ENCODE data around the gene GPR18.
"Not testable (repeated sequence)": the region's sequence is repeated elsewhere in the genome, so short reads cannot be mapped to it uniquely, and the experiment has no call there.

GPR18 gene

DNA sequence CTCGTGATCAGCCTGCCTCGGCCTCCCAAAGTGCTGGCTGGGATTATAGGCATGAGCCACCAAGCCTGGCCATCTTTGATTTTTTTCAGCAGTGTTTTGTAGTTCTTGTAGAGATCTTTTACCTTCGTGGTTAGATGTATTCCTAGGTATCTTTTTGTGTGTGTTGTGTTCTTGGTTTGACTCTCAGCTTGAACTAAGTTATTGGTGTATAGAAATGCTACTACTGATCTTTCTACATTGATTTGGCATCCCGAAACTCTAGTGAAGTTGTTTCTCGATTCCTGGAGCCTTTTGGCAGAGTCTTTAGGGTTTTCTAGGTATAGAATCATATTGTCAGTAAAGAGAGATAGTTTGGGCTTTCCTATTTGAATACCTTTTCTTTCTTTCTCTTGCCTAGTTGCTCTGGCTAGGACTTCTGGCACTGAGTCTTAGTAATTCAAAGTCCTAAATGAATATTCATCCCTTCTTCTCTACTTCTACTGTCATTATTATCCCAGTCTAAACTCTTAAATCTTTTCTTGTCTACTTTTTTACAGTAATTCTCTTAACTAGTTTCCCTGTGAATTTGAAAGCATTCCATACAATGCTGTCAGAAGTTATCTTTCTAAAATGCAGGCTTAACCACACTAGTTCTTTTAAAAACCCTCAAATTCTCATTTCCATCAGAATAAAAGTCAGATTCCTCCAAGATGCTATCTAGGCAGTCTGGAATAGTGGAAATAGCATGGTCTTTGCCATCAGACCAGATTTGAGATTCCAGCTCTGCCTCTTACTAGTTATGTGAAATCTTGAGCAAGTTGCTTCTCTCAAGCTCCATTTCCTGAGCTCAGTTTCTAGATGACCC, 7.0 kb downstream of the GPR18 start:
- TF ChIP-seq, protein P1, sequence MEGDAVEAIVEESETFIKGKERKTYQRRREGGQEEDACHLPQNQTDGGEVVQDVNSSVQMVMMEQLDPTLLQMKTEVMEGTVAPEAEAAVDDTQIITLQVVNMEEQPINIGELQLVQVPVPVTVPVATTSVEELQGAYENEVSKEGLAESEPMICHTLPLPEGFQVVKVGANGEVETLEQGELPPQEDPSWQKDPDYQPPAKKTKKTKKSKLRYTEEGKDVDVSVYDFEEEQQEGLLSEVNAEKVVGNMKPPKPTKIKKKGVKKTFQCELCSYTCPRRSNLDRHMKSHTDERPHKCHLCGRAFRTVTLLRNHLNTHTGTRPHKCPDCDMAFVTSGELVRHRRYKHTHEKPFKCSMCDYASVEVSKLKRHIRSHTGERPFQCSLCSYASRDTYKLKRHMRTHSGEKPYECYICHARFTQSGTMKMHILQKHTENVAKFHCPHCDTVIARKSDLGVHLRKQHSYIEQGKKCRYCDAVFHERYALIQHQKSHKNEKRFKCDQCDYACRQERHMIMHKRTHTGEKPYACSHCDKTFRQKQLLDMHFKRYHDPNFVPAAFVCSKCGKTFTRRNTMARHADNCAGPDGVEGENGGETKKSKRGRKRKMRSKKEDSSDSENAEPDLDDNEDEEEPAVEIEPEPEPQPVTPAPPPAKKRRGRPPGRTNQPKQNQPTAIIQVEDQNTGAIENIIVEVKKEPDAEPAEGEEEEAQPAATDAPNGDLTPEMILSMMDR (conservative IDR thresholded peaks at IDR 0.05): no peak
- no peak for TF ChIP-seq ZFX (IDR thresholded peaks at IDR 0.05)
- H3K27ac ChIP-seq: no peak overlapping the region

DNA sequence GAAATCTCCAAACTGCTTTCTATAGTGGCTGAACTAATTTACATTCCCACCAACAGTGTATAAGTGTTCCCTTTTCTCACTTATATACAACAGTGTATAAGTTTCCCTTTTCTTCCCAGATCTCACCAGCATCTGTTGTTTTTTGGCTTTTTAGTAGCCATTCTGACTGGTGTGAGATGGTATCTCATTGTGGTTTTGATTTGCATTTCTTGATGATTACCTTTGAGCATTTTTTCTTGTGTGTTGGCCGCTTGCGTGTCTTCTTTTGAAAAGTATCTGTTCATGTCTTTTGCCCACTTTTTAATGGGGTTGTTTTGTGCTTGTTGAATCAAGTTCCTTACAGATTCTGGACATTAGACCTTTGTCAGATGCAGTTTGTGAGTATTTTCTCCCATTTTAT, 8.6 kb downstream of the GPR18 start:
- not testable (repeated sequence) for H3K27ac ChIP-seq

DNA sequence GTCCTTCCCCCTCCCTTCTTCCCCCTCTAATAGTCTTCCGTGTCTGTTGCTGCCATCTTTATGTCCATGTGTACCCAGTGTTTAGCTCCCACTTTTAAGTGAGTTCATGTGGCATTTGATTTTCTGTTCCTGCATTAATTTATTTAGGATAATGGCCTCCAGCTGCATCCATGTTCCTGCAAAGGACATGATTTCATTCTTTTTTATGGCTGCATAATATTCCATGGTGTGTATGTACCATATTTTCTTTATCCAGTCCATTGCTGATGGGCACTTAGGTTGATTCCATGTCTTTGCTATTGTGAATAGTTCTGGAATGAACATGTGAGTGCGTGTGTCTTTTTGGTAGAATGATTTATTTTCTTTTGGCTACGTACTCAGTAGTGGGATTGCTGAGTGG, 9.0 kb downstream of the GPR18 start:
- H3K27ac ChIP-seq: not testable (repeated sequence)

DNA sequence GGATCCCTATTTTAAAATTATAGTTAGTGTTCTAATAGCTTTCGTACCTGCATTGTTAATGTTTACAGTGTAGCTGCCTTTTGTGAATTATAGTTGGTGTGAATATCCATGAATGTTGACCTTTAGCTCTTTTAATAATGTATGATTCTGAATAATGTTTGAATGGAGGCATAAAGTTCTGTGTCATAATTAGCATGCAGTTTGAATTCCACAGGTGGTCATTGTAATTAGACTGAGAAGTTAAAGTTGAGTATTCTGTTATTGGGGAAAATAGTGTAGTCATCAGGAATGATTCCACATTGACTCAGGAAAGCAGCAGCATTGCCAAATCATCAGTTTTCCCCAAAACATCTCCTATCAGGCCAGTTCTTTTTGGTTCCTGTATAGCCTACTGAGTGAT, 12.1 kb downstream of the GPR18 start:
- H3K27ac ChIP-seq: no peak overlapping the region
- TF ChIP-seq ZFX (IDR thresholded peaks at IDR 0.05): no peak
- TF ChIP-seq, protein P1 (conservative IDR thresholded peaks at IDR 0.05): no peak

DNA sequence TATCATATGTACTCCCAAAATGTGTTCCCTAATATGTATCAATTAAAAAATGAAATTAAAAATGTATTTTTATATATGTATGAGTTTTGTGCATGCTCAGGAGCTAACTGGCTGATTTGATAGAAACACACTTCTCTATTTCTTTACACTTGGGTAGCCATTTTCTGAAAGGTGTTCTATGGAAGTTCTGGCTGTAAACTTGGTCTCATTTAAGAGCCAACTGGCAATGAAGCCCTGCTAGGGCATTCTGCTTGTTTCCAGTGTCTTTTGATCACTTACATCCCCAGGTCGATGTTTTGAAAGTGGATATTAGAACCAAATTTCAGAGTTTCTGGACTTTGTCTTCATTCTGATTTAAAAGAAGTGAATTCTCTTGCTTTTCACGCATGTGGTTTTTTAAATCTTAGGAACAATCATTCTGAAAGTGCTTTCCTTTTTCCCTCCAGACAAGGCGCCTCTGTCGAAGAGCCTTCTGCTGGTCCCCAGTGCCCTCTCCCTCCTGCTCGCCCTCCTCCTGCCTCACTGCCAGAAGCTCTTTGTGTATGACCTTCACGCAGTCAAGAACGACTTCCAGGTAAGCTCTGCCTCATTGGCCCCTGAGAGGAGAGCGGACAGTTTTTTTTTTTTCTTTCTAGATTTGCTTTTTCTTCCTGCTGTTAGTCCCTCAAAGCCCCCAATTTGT, 20.1 kb downstream of the GPR18 start:
- no peak overlapping the region for H3K27ac ChIP-seq
- TF ChIP-seq ZFX (IDR thresholded peaks at IDR 0.05): no peak
- TF ChIP-seq, protein P1 (conservative IDR thresholded peaks at IDR 0.05): no peak

DNA sequence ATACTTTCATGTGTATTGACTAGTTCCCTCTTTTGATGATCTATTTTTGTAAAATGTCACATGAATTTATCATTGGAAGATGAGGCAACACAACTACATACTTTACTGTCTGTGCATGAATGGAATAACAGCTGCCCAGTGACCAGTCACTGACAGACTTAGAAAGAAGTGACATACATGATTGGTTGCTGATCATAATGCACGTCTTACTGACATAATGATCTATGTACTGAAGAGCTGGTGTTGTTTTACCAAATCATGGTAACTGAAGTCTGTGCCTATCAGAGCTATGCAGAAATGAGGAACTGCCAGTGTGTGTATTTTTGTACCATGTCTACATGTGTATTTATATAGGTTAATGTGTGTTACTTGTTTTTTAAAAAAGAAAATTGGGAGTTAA, 26.5 kb downstream of the GPR18 start:
- TF ChIP-seq, protein P1 (conservative IDR thresholded peaks at IDR 0.05): no peak
- no peak for TF ChIP-seq ZFX (IDR thresholded peaks at IDR 0.05)
- no peak overlapping the region for H3K27ac ChIP-seq

DNA sequence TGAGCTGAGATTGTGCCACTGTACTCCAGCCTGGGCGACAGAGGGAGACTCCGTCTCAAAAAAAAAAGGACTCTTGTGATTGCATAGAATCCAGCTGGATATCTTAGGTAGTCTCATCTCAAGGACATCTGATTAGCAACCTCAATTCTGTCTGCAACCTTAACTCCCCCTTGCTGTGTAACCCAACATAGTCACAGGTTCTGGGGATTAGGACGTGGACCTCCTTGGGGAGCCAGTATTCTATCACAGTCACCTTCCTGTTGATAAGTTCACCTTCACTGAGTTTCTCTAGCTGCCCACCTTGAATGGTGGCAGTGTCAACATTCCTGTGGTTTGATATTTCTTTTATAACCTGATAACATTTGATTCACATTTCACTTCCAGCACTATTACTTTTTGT, 27.2 kb downstream of the GPR18 start:
- no peak overlapping the region for H3K27ac ChIP-seq
- no peak for TF ChIP-seq ZFX (IDR thresholded peaks at IDR 0.05)
- TF ChIP-seq, protein P1 (conservative IDR thresholded peaks at IDR 0.05): no peak

DNA sequence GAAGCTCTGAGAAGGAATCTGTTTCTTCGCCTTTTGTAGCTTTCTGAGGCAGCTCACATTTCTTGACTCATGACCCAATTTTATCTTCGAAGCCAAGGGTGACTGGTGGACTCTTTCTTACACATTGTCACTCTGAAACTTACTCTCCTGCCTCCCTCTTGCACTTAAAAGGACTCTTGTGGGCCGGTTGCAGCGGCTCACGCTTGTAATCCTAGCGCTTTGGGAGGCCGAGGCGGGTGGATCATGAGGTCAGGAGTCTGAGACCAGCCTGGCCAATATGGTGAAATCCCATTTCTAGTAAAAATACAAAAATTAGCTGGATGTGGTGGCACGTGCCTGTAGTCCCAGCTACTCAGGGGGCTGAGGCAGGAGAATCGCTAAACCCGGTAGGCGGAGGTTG, 27.6 kb downstream of the GPR18 start:
- H3K27ac ChIP-seq: not testable (repeated sequence)
